H9 (cell line): ENCODE measurements around the gene SIPA1. TPM values are rescaled to one million over a fixed set of nuclear protein-coding genes. Genes with fewer than 3 reads are reported as not detected.

Source experiments
- DNase-seq: peaks from one replicate; pipeline ENCODE4 v3.0.0-alpha.2; 2017
- H2AFZ ChIP-seq: one replicate; pipeline ENCODE4 v1.6.1; 2013; ENCODE audit warnings: mild to moderate bottlenecking, low read length, control low read depth, moderate library complexity
- H2AK5ac ChIP-seq: 2 replicates; pipeline ENCODE4 v1.6.1; 2013; ENCODE audit warnings: low read length, control low read depth, mixed read lengths; ENCODE audit not compliant: insufficient read length
- H2BK120ac ChIP-seq: one replicate; pipeline ENCODE4 v1.6.1; 2013; ENCODE audit warnings: low read depth, mild to moderate bottlenecking, low read length, control low read depth, inconsistent platforms; ENCODE audit not compliant: poor library complexity, severe bottlenecking
- H2BK12ac ChIP-seq: 2 replicates; pipeline ENCODE4 v1.6.1; 2013; ENCODE audit warnings: low read length, control low read depth, mixed read lengths, low read depth; ENCODE audit not compliant: insufficient read length
- H2BK15ac ChIP-seq: 2 replicates; pipeline ENCODE4 v1.6.1; 2013; ENCODE audit warnings: low read depth, low read length, control low read depth
- H2BK20ac ChIP-seq: one replicate; pipeline ENCODE4 v1.6.1; 2013; ENCODE audit warnings: low read depth, mild to moderate bottlenecking, low read length, control low read depth, inconsistent platforms; ENCODE audit not compliant: poor library complexity, severe bottlenecking
- H2BK5ac ChIP-seq: 2 replicates; pipeline ENCODE4 v1.6.1; 2013; ENCODE audit warnings: low read length, control low read depth, mixed read lengths; ENCODE audit not compliant: insufficient read length
- H3K14ac ChIP-seq: 2 replicates; pipeline ENCODE4 v1.6.1; 2013; ENCODE audit warnings: low read length, control low read depth; ENCODE audit not compliant: insufficient read depth
- H3K18ac ChIP-seq: 2 replicates; pipeline ENCODE4 v1.6.1; 2013; ENCODE audit warnings: low read depth, mild to moderate bottlenecking, mixed read lengths, low read length, control low read depth; ENCODE audit not compliant: insufficient read length
- H3K23ac ChIP-seq: 2 replicates; pipeline ENCODE4 v1.6.1; 2013; ENCODE audit warnings: low read length, control low read depth, mixed read lengths, low read depth; ENCODE audit not compliant: insufficient read length
- H3K23me2 ChIP-seq: 2 replicates; pipeline ENCODE4 v1.6.1; 2013; ENCODE audit warnings: low read depth, mild to moderate bottlenecking, mixed read lengths, low read length, control low read depth; ENCODE audit not compliant: insufficient read length, poor library complexity, severe bottlenecking
- H3K27ac ChIP-seq: 2 replicates; pipeline ENCODE4 v1.5.1; 2013; ENCODE audit warnings: low read length, control low read depth, mixed read lengths, low read depth; ENCODE audit not compliant: insufficient read length
- H3K27me3 ChIP-seq: 2 replicates; pipeline ENCODE4 v1.6.1; 2013; ENCODE audit warnings: low read length, control low read depth, inconsistent platforms; ENCODE audit not compliant: insufficient read depth
- H3K4ac ChIP-seq: 2 replicates; pipeline ENCODE4 v1.6.1; 2013; ENCODE audit warnings: low read depth, mild to moderate bottlenecking, control low read depth, inconsistent platforms, low read length, moderate library complexity
- H3K4me1 ChIP-seq: 2 replicates; pipeline ENCODE4 v1.6.1; 2013; ENCODE audit warnings: low read length, control low read depth, inconsistent platforms; ENCODE audit not compliant: insufficient read depth
- H3K4me2 ChIP-seq: 2 replicates; pipeline ENCODE4 v1.6.1; 2013; ENCODE audit warnings: low read length, control low read depth, mixed read lengths; ENCODE audit not compliant: insufficient read length, insufficient read depth
- H3K56ac ChIP-seq: 2 replicates; pipeline ENCODE4 v1.6.1; 2013; ENCODE audit warnings: low read depth, mild to moderate bottlenecking, mixed read lengths, low read length, control low read depth; ENCODE audit not compliant: insufficient read length
- H3K79me1 ChIP-seq: 2 replicates; pipeline ENCODE4 v1.6.1; 2013; ENCODE audit warnings: low read depth, mild to moderate bottlenecking, moderate library complexity, low read length, control low read depth, inconsistent platforms; ENCODE audit not compliant: insufficient read depth, poor library complexity, severe bottlenecking
- H3K79me2 ChIP-seq: 2 replicates; pipeline ENCODE4 v1.6.1; 2013; ENCODE audit warnings: low read length, control low read depth, inconsistent platforms; ENCODE audit not compliant: insufficient read depth
- H3K9ac ChIP-seq: 2 replicates; pipeline ENCODE4 v1.6.1; 2013; ENCODE audit warnings: low read length, control low read depth, mixed read lengths; ENCODE audit not compliant: insufficient read length; ENCODE audit errors: extremely low read depth
- H3K9me3 ChIP-seq: one replicate; pipeline ENCODE4 v1.6.1; 2013; ENCODE audit warnings: low read depth, low read length, inconsistent platforms; ENCODE audit not compliant: control insufficient read depth
- H3T11ph ChIP-seq: one replicate; pipeline ENCODE4 v1.6.1; 2013; ENCODE audit warnings: mild to moderate bottlenecking, low read length, control low read depth, inconsistent platforms
- H4K20me1 ChIP-seq: one replicate; pipeline ENCODE4 v1.6.1; 2013; ENCODE audit not compliant: control insufficient read depth, insufficient read length, insufficient read depth
- H4K5ac ChIP-seq: 2 replicates; pipeline ENCODE4 v1.6.1; 2013; ENCODE audit warnings: low read depth, mild to moderate bottlenecking, mixed read lengths, low read length, control low read depth; ENCODE audit not compliant: insufficient read length
- H4K8ac ChIP-seq: replicated peaks from 2 replicates; pipeline ENCODE4 v1.6.1; 2013; ENCODE audit warnings: low read length, control low read depth, mixed read lengths, low read depth; ENCODE audit not compliant: insufficient read length
- H4K91ac ChIP-seq: 2 replicates; pipeline ENCODE4 v1.6.1; 2013; ENCODE audit warnings: low read depth, mild to moderate bottlenecking, moderate library complexity, mixed read lengths, low read length, control low read depth; ENCODE audit not compliant: insufficient read length
- H3K27ac Mint-ChIP-seq, 3 experiments: 2 replicates in 2 of 3; 3 replicates in 1 of 3; pipeline ENCODE4 v1.8.0; 2020 to 2021; ENCODE audit warnings: mixed read lengths in 3 of 3, mild to moderate bottlenecking in 1 of 3, moderate library complexity in 1 of 3
- H3K27me3 Mint-ChIP-seq: 2 replicates; pipeline ENCODE4 v1.8.0; 2021; ENCODE audit warnings: low read depth, mild to moderate bottlenecking, moderate library complexity, mixed read lengths
- H3K36me3 Mint-ChIP-seq, 3 experiments: 2 replicates in 2 of 3; 3 replicates in 1 of 3; pipeline ENCODE4 v1.8.0; 2020 to 2021; ENCODE audit warnings: low read depth in 3 of 3, mixed read lengths in 3 of 3; ENCODE audit not compliant: insufficient read depth in 1 of 3
- H3K4me1 Mint-ChIP-seq, 2 experiments: 2 replicates each; pipeline ENCODE4 v1.8.0; 2020; ENCODE audit warnings: mixed read lengths in 2 of 2
- H3K4me3 Mint-ChIP-seq, 2 experiments: 2 replicates in 1 of 2; 3 replicates in 1 of 2; pipeline ENCODE4 v1.8.0; 2020 to 2021; ENCODE audit warnings: mild to moderate bottlenecking in 2 of 2, mixed read lengths in 2 of 2, moderate library complexity in 1 of 2
- H3K9me3 Mint-ChIP-seq, 2 experiments: 2 replicates in 1 of 2; 3 replicates in 1 of 2; pipeline ENCODE4 v1.8.0; 2020; ENCODE audit warnings: mild to moderate bottlenecking in 2 of 2, mixed read lengths in 2 of 2, moderate library complexity in 1 of 2
- CTCF ChIP-seq: fragments of 200-600 bp; sonication (generic); conservative IDR thresholded peaks from 3 replicates; pipeline ENCODE4 v1.8.0; 2021; ENCODE audit warnings: antibody characterized with exemption, mild to moderate bottlenecking
- WGBS: extraction: QIAGEN DNeasy Blood & Tissue Kit; methylation state at CpG from one replicate; pipeline ENCODE4 v1.1.7; 2013; ENCODE audit warnings: missing lambda C conversion rate, low lambda C conversion rate, mixed read lengths; ENCODE audit not compliant: insufficient read length; ENCODE audit errors: extremely low coverage; 5-methylcytosine and 5-hydroxymethylcytosine counted together
- total RNA-seq: library from RNA; stranded (reverse); gene quantifications from 2 replicates; pipeline ENCODE4 v1.2.1, GENCODE V29; 2021

SIPA1 gene
- total RNA-seq, 1 experiment from 2014 or later, result 32.0 TPM

DNA sequence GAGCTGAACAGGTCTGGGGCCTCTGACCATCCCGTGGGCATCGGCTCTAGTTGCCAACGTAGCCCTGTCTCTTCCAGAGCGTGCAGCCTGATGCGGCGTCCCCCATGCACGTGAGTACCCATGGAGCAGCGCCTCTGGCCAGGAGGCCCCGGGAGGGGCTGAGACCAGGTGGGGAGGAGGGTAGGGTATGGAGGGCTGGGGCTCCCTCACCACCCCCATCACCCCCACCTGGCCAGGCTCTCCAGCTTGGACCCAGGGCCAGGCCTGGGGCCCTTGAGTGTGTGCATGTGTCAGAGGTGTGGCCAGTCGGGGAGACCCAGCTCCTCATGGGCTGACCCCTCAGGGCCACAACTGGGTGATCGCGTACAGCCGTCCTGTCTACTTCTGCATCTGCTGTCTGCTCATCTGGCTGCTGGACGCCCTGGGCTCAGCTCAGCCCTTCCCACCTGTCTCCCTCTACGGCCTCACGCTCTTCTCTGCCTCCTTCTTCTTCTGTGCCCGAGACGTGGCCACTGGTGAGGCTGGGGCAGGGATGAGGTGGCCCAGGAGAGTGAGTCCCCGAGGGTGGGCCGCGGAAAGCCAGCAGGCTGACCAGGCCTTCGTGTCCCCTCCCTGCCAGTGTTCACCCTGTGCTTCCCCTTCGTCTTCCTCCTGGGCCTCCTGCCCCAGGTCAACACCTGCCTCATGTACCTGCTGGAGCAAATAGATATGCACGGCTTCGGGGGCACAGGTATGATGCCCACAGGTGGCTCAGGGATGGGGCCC, 13.9 kb upstream of the SIPA1 start:
- Histone ChIP-seq H3K4ac (no peak overlapping the region), H2BK12ac (no peak overlapping the region), H4K91ac (no peak overlapping the region), H4K5ac (no peak overlapping the region), H3T11ph (no peak overlapping the region), H2BK5ac (no peak overlapping the region), H4K8ac (no peak overlapping the region), H2BK20ac (no peak overlapping the region), H3K79me2 (no peaks in the 10 kb centered on the region), H2BK15ac (no peak overlapping the region), H4K20me1 (no peaks in the 10 kb centered on the region), H3K9ac (no peak overlapping the region), H3K23me2 (no peaks in the 10 kb centered on the region), H2BK120ac (no peak overlapping the region), H3K18ac (no peak overlapping the region), H3K27me3 (no peaks in the 10 kb centered on the region), H3K27ac (no peak overlapping the region), H2AK5ac (no peak overlapping the region), H3K79me1 (no peaks in the 10 kb centered on the region), H3K56ac (no peak overlapping the region), H3K23ac (no peak overlapping the region), H2AFZ (no peak overlapping the region), H3K4me1 (no peaks in the 10 kb centered on the region), H3K9me3 (no peaks in the 10 kb centered on the region), H3K14ac (no peak overlapping the region), H3K4me2 (no peak overlapping the region)
- DNase-seq, result no peak
- WGBS, result no CpG with 5 or more reads among the region's 25 CpGs
- H3K36me3 Mint-ChIP-seq, result peaks cover 21 to 73% (median 69%) of the 10 kb centered on the region in 3 experiments; a peak in 6 of 7 replicates
- H3K27ac Mint-ChIP-seq, result no peak overlapping the region; a peak in 1 of 7 replicates
- no peaks in the 10 kb centered on the region for H3K27me3 Mint-ChIP-seq
- no peaks in the 10 kb centered on the region for H3K4me1 Mint-ChIP-seq
- no peak overlapping the region; a peak in 1 of 5 replicates for H3K4me3 Mint-ChIP-seq
- H3K9me3 Mint-ChIP-seq, result no peaks in the 10 kb centered on the region
- TF ChIP-seq CTCF, result no peak
